NCI-H82 treated with DMSO at 0.1 percent for 48 hours (cell line): ENCODE data around the gene CCT6B.
A peak's percentile ranks its signal among the peaks of the same experiment; 100 is the strongest.

ENCODE experiments used
- DNase-seq: peaks from one replicate; lab custom pipeline; 2025; ENCODE audit not compliant: unreplicated experiment; lab: John Stamatoyannopoulos, UW

CCT6B gene

DNA sequence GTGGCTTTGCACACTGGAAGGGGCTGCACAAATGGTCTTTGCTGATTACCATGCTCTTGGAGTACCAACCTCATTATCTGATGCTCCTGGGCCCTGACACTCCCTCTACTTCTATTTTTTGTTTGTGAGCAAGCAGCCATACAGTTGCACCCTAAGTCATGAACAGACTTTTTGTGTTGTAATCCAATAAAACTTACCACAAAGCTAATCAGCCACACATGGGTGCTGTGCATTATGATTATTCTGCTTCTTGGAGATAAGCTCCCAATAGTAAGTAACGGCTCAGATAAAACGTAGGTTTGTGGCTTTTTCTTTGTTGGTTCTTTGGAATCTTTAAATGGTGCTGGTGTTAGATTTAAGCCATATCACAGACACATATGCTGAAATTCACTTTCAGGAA, 76.2 kb downstream of the CCT6B start:
- peak; percentile 66 for DNase-seq

- peak; percentile 72 for DNase-seq
These were observed 76.7 kb downstream of the CCT6B start for GRCh38 chr17:34884597-34884996.

- no peak for DNase-seq
These were observed 77.9 kb downstream of the CCT6B start for GRCh38 chr17:34883106-34884000.

DNA sequence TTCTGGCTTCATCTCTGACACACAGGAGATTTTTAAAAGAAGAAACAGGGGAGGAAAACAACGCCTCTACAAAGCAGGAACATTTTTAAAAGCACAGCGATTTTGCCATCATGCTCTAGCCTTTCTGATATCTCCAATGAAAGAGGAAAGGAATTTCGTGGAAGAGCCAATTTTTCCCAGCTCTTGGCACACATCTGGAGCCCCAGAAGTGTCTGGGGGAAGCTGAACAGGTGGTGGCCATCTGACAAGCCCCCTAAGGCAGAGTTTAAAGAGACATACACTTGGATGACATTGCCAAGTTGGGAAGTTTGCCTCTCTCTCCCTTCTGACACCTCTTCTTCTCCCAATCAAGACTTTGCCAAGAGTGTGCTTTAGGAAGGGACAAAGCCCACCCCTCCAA, 82.1 kb downstream of the CCT6B start:
- DNase-seq, result no peak
